ENCODE results near the gene TGFBR3L.
A peak's percentile ranks its signal among the peaks of the same experiment; 100 is the strongest.

The TGFBR3L gene

DNA sequence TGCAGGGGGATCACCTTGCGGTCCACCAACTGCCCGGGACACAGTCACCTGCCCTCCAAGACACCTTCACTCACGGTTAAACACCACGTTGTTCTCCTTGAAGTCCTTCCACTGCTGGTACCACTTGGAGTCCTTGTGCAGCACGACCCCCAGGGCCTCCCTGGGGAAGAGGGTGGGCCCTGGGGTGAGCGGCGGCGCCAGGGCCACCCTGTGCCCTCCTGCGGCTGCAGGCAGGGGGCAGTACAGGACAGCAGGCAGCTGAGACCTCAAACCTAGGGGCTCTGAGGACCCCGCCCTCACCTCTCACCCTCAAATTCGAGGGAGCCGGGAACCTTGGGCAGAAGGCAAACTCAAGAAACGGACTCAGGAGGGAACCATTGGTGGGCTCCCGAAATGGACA, 18.8 kb downstream of the TGFBR3L start:
- Histone ChIP-seq H3K9me3 (ENCODE audit: control insufficient read depth, insufficient read depth, low read depth, low read length) (no peaks in the 10 kb centered on the region), H3K27ac (ENCODE audit: low read depth, low read length) (no peak overlapping the region), H3K27me3 (ENCODE audit: control insufficient read depth, insufficient read depth, low read length) (no peaks in the 10 kb centered on the region), H3K9ac (ENCODE audit: low read length) (no peak overlapping the region), H3K36me3 (ENCODE audit: control insufficient read depth, insufficient read depth, low read length) (peaks cover 86% of the 10 kb centered on the region), H3K4me1 (ENCODE audit: control insufficient read depth, insufficient read depth, low read length) (peaks cover 3% of the 10 kb centered on the region; the same call in 1 of the 2 replicates), H3K4me3 (ENCODE audit: low read depth, low read length) (no peak overlapping the region)

DNA sequence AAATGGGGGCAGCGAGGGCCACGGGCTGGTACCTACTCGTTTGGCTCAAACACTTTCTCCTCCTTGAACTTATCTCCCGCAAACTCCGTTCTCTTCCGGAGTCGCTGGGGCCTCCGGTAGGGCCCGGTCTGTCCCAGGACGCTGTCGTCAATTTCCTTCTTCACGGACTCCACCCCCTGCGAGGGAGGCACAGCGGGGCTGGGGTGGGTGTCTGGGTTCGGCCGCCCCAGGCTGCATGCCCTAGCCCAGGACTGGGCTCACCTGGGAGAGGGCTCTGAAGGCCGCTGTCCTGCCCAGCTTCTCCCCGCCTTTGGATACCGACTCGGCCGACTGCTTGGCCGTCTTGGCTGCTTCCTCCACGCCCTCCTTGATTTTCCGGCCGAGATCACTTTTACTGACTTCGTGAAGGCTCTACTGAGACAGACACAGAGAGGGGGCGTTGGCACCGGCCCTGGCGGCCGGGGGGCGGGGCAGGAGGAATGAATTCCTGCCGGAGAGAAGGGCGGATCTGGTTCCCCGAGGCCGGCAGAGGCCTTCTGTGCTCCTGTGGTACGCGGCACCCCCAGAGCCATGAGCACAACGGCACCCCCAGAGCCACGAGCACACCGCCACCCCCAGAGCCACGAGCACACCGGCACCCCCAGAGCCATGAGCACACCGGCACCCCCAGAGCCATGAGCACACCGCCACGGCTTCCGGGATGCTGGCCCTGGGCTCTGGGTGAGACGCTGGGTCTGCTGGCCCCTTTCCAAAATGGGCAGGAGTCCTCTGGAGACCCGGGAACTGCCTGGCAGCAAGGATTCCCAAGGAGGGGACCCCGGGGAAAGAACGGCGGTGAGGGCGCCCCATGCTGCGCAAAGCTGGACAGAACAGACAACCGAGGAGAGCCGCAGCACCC, 19.4 kb downstream of the TGFBR3L start:
- no peak overlapping the region for H3K4me3 ChIP-seq (ENCODE audit: low read depth, low read length)
- H3K9ac ChIP-seq (ENCODE audit: low read length), result no peak overlapping the region
- H3K36me3 ChIP-seq (ENCODE audit: control insufficient read depth, insufficient read depth, low read length), result peaks cover 92% of the 10 kb centered on the region

DNA sequence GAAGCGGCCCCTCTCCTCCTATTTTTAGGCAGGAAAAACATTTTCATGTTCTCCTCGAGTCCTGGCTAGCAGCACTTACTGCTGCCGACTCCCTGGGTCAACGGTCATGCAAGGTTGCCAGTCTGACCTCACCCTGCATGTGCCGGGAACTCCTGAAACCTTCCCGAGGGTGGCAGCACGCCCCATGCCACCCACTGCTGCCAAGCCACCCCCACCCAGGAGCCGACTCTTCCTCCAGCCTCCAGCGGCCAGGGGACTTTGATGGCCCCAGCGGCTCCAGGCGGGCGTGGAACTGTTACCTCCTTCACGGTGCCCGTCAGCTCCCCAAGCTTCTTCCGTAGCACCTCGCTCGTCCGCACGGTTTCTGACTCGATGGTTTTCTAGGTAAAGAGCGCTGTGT, 20.1 kb downstream of the TGFBR3L start:
- H3K36me3 ChIP-seq (ENCODE audit: control insufficient read depth, insufficient read depth, low read length), result peaks cover 95% of the 10 kb centered on the region
- no peak overlapping the region for H3K27ac ChIP-seq (ENCODE audit: low read depth, low read length)
- H3K4me3 ChIP-seq (ENCODE audit: low read depth, low read length), result no peak overlapping the region
- H3K9ac ChIP-seq (ENCODE audit: low read length), result no peak overlapping the region
- H3K27me3 ChIP-seq (ENCODE audit: control insufficient read depth, insufficient read depth, low read length), result no peaks in the 10 kb centered on the region
- H3K9me3 ChIP-seq (ENCODE audit: control insufficient read depth, insufficient read depth, low read depth, low read length), result no peaks in the 10 kb centered on the region
- no peaks in the 10 kb centered on the region for H3K4me1 ChIP-seq (ENCODE audit: control insufficient read depth, insufficient read depth, low read length)

More for the DNA sequence above, 19.4 kb downstream of the TGFBR3L start:
- no peaks in the 10 kb centered on the region for H3K27me3 ChIP-seq (ENCODE audit: control insufficient read depth, insufficient read depth, low read length)
- H3K4me1 ChIP-seq (ENCODE audit: control insufficient read depth, insufficient read depth, low read length), result peaks cover under 1% of the 10 kb centered on the region; the same call in 1 of the 2 replicates
- H3K27ac ChIP-seq (ENCODE audit: low read depth, low read length), result no peak overlapping the region
- H3K9me3 ChIP-seq (ENCODE audit: control insufficient read depth, insufficient read depth, low read depth, low read length), result no peaks in the 10 kb centered on the region

DNA sequence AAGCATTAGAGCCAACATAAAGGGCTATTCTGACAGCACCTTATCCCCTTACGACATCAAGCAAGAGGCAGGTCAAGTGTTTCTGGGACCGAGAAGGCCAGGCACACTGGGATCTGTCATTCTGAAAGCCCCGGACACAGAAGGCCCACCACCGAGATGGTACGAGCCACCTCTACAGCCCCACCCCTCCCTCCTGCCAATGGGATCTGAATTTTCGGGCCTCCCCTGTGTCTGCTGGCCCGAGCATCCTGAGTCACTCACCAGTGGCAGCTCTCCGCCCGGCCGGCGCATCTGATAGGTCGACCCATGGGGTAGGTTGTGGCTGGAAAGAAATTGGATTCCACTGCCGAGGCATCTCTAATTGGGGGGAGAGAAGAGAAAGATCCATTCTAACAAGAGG, 26.2 kb downstream of the TGFBR3L start:
- Histone ChIP-seq H3K27ac (ENCODE audit: low read depth, low read length) (no peak overlapping the region), H3K4me1 (ENCODE audit: control insufficient read depth, insufficient read depth, low read length) (peaks cover 4% of the 10 kb centered on the region; the same call in 1 of the 2 replicates), H3K9ac (ENCODE audit: low read length) (no peak overlapping the region), H3K36me3 (ENCODE audit: control insufficient read depth, insufficient read depth, low read length) (peaks cover 56% of the 10 kb centered on the region), H3K9me3 (ENCODE audit: control insufficient read depth, insufficient read depth, low read depth, low read length) (no peaks in the 10 kb centered on the region), H3K27me3 (ENCODE audit: control insufficient read depth, insufficient read depth, low read length) (no peaks in the 10 kb centered on the region), H3K4me3 (ENCODE audit: low read depth, low read length) (no peak overlapping the region)

DNA sequence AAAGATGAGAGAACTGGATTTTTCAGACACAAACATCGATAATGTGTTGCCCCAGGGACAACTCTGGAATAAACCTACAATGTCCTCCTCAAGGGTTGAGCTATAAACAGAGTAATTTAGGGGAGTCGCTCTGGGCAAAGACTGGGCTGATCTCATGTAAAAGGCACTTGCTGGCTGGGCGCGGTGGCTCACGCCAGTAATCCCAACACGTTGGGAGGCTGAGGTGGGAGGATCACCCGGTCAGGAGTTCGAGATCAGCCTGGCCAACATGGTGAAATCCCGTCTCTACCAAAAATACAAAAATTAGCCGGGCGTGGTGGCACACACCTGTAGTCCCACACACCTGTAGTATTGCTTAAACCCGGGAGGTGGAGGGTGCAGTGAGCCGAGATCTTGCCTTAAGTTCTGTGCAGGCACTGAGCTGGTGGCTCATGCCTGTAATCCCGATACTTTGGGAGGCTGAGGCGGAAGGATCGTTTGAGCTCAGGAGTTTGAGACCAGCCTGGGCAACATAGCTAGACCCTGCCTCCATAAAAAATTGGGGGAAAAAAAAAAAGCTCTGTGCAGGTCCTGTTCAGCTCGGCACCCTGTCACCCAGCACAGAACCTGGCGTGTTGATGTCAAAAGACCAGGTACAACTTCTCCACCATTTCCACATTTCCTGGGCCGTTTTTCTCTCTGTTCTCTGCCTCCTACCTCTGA, 27.4 kb downstream of the TGFBR3L start:
- no peak overlapping the region for H3K27ac ChIP-seq (ENCODE audit: low read depth, low read length)
- peaks cover 4% of the 10 kb centered on the region; the same call in 1 of the 2 replicates for H3K4me1 ChIP-seq (ENCODE audit: control insufficient read depth, insufficient read depth, low read length)
- peak overlapping the region; percentile 95 for H3K4me3 ChIP-seq (ENCODE audit: low read depth, low read length)
- H3K27me3 ChIP-seq (ENCODE audit: control insufficient read depth, insufficient read depth, low read length), result no peaks in the 10 kb centered on the region
- H3K36me3 ChIP-seq (ENCODE audit: control insufficient read depth, insufficient read depth, low read length), result peaks cover 44% of the 10 kb centered on the region
- H3K9ac ChIP-seq (ENCODE audit: low read length), result no peak overlapping the region
- H3K9me3 ChIP-seq (ENCODE audit: control insufficient read depth, insufficient read depth, low read depth, low read length), result no peaks in the 10 kb centered on the region

DNA sequence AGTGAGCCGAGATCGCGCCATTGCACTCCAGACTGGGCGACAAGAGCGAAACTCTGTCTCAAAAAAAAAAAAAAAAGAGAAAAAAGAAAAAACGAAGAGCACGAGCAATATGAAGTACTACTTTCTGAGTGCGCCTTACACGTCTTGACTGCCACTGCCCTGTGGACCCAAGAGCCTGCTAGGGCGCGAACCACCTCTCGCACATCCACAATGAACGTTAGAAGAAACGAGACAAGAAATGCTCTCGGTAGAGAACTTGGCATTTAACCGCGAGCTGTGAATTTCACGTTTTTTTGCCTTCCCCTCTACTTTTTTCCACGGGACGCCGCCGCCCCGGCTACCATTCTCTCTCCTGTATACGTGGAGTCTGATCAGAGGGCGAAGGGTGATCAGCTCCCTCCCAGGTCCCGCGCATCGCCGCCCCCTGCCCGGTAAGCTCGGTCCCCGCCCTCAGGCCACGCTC, 28.4 kb downstream of the TGFBR3L start:
- Histone ChIP-seq H3K36me3 (ENCODE audit: control insufficient read depth, insufficient read depth, low read length) (peaks cover 35% of the 10 kb centered on the region), H3K4me1 (ENCODE audit: control insufficient read depth, insufficient read depth, low read length) (peaks cover 4% of the 10 kb centered on the region; the same call in 1 of the 2 replicates), H3K9ac (ENCODE audit: low read length) (peak overlapping the region; percentile 92), H3K27me3 (ENCODE audit: control insufficient read depth, insufficient read depth, low read length) (no peaks in the 10 kb centered on the region), H3K9me3 (ENCODE audit: control insufficient read depth, insufficient read depth, low read depth, low read length) (no peaks in the 10 kb centered on the region), H3K4me3 (ENCODE audit: low read depth, low read length) (peak overlapping the region; percentile 95), H3K27ac (ENCODE audit: low read depth, low read length) (peak overlapping the region; percentile 93)

DNA sequence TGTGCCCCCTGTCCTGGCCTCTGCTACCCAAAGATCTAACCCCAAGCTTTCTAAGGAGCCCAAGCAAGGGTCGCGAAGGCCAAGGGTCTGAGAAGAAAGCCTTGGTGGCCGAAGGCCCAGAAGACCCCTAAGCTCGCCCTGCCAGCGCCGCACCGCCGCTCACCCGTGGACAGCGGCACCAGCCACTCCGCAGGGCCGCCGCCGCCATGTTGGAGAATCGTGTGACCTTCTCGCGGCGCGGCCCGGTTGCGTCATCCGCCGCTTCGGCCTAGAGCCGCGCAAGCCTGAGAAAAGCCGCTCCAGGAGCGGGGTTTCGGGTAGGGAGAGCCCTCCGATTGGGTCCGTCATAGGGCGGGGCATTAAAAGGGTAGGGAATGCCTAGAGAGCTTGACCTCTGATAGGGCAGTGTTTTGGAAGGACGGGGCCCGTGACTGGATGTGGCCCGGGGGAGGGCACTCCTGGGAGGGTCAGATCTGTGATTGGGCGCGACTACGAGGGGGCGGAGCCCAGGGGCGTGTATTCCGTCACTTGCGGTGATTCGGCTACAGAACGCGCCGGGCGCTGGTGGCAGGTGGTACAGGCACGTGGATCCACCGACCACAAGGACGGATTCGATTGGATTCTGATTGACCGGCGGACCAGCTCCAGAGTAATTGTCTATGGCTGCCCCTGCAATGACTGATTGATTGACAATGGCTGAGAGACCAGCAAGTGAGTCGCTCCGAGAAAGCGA, 29.0 kb downstream of the TGFBR3L start, which contains the start of gene TIMM44:
Gene TIMM44, minus strand, starts transcription at position 223 of the 733 bp plus-strand sequence. Its CDS starts 15 bp downstream, at position 208.
- Histone ChIP-seq H3K9ac (ENCODE audit: low read length) (peak within 1 kb of the TSS; percentile 92), H3K4me3 (ENCODE audit: low read depth, low read length) (peak within 1 kb of the TSS; percentile 95), H3K27me3 (ENCODE audit: control insufficient read depth, insufficient read depth, low read length) (no peaks in the 10 kb centered on the region), H3K4me1 (ENCODE audit: control insufficient read depth, insufficient read depth, low read length) (peaks cover 4% of the 10 kb centered on the region; the same call in 1 of the 2 replicates), H3K9me3 (ENCODE audit: control insufficient read depth, insufficient read depth, low read depth, low read length) (no peaks in the 10 kb centered on the region), H3K27ac (ENCODE audit: low read depth, low read length) (peak within 1 kb of the TSS; percentile 93), H3K36me3 (ENCODE audit: control insufficient read depth, insufficient read depth, low read length) (peaks cover 29% of the 10 kb centered on the region)

DNA sequence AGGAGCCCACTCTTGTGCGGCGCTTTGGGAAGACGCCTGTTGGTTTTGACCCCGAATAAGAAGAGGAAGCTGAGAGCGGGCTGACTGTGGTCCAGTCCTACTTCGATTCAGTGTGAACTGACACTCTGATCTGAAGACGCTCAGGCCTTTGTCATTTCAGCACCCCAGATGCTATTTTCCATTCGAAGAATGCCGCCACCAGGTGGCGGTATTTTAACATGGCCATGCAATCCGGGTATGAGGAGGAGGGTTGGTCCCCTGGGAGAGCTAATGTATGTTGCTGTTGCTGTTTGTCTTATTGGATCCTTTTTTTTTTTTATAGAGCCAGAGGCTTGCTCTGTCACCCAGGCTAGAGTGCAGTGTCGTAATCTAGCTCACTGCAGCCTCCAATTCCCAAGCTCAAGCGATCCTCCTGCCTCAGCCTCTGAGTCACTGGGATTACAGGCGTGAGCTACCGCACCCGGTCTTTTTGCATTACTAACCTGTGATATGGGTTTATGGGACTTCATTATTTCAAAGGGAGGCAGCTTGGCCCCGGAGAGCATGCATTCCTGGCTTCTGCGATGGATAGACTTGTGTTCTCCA, 29.6 kb downstream of the TGFBR3L start:
- Histone ChIP-seq H3K4me3 (ENCODE audit: low read depth, low read length) (peak overlapping the region; percentile 95), H3K9ac (ENCODE audit: low read length) (peak overlapping the region; percentile 79), H3K9me3 (ENCODE audit: control insufficient read depth, insufficient read depth, low read depth, low read length) (no peaks in the 10 kb centered on the region), H3K4me1 (ENCODE audit: control insufficient read depth, insufficient read depth, low read length) (peaks cover 4% of the 10 kb centered on the region; the same call in 1 of the 2 replicates), H3K36me3 (ENCODE audit: control insufficient read depth, insufficient read depth, low read length) (peaks cover 23% of the 10 kb centered on the region), H3K27ac (ENCODE audit: low read depth, low read length) (0 out of 2 replicates have a peak overlapping the region, but pooled peaks have one; percentile 54), H3K27me3 (ENCODE audit: control insufficient read depth, insufficient read depth, low read length) (no peaks in the 10 kb centered on the region)

DNA sequence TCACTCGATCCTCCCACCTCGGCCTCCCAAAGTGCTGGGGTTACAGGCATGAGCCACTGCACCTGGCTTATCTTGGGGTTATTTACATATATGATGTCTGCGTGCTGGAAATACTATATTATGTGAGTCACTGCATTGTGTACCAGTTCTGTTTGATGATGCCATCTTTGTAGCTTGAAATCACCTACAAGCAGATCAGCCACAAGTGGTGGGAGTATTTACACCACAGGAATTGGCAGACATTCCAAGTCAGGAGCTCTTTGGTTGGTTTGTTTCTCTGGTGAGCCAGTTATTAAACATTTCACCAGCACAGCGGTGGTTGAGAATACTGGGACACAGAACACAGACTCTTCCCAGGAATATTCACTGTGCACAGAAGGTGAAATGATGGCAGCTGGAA, 33.3 kb downstream of the TGFBR3L start:
- H3K4me3 ChIP-seq (ENCODE audit: low read depth, low read length), result no peak overlapping the region
- H3K27ac ChIP-seq (ENCODE audit: low read depth, low read length), result no peak overlapping the region
- H3K27me3 ChIP-seq (ENCODE audit: control insufficient read depth, insufficient read depth, low read length), result no peaks in the 10 kb centered on the region
- H3K9ac ChIP-seq (ENCODE audit: low read length), result no peak overlapping the region
- H3K36me3 ChIP-seq (ENCODE audit: control insufficient read depth, insufficient read depth, low read length), result no peaks in the 10 kb centered on the region
- H3K4me1 ChIP-seq (ENCODE audit: control insufficient read depth, insufficient read depth, low read length), result peaks cover 10% of the 10 kb centered on the region; the same call in 1 of the 2 replicates
- no peaks in the 10 kb centered on the region for H3K9me3 ChIP-seq (ENCODE audit: control insufficient read depth, insufficient read depth, low read depth, low read length)

DNA sequence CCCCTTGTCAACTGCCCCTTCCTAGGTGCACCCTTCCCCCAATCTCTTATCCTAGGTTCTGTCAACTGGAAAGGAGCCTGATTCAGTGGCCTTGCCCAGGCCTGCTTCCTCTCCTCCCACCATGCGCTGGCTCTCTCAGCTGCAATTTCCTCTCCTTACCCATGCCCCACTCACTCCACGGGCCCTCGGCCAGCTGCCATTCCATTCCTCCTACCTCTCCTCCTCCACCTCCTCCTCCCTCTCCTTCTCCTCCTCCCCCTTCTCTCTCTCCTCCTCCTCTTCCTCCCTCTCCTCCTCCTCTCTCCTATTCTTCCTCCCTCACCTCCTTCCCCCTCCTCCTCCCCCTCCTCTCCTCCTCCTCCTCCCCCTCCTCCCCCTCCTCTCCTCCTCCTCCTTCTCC, 38.4 kb downstream of the TGFBR3L start:
- H3K27me3 ChIP-seq (ENCODE audit: control insufficient read depth, insufficient read depth, low read length), result no peaks in the 10 kb centered on the region
- H3K9ac ChIP-seq (ENCODE audit: low read length), result no peak overlapping the region
- H3K36me3 ChIP-seq (ENCODE audit: control insufficient read depth, insufficient read depth, low read length), result peaks cover 4% of the 10 kb centered on the region; the same call in 1 of the 2 replicates
- H3K9me3 ChIP-seq (ENCODE audit: control insufficient read depth, insufficient read depth, low read depth, low read length), result no peaks in the 10 kb centered on the region
- no peak overlapping the region for H3K27ac ChIP-seq (ENCODE audit: low read depth, low read length)
- H3K4me1 ChIP-seq (ENCODE audit: control insufficient read depth, insufficient read depth, low read length), result peaks cover 12% of the 10 kb centered on the region; the same call in 1 of the 2 replicates
- no peak overlapping the region for H3K4me3 ChIP-seq (ENCODE audit: low read depth, low read length)
